HepG2 (cell line): ENCODE data around the gene RDM1. TPM values are rescaled to one million over a fixed set of nuclear protein-coding genes. Genes with fewer than 3 reads are reported as not detected.

Experiments used
- EED ChIP-seq: sonication (generic); formaldehyde crosslinking; IDR thresholded peaks from 2 replicates; pipeline ENCODE4 v1.5.0; 2020; ENCODE audit warnings: mild to moderate bottlenecking, missing genetic modification reagents
- HOXA7 ChIP-seq: sonication (generic); formaldehyde crosslinking; IDR thresholded peaks from 2 replicates; pipeline ENCODE4 v1.8.1; 2022; ENCODE audit warnings: mild to moderate bottlenecking, missing genetic modification reagents, moderate library complexity
- MEF2D ChIP-seq: sonication (generic); formaldehyde crosslinking; IDR thresholded peaks from 2 replicates; pipeline ENCODE4 v1.5.1; 2020; ENCODE audit warnings: mild to moderate bottlenecking, missing genetic modification reagents
- MYNN ChIP-seq: sonication (generic); formaldehyde crosslinking; IDR thresholded peaks from 2 replicates; pipeline ENCODE4 v1.4.0; 2020; ENCODE audit warnings: mild to moderate bottlenecking, low read depth, missing genetic modification reagents
- MZF1 ChIP-seq: sonication (generic); formaldehyde crosslinking; IDR thresholded peaks from 2 replicates; pipeline ENCODE4 v1.8.1; 2023; ENCODE audit warnings: mild to moderate bottlenecking, missing genetic modification reagents, borderline replicate concordance
- SIN3B ChIP-seq: fragments of 150-350 bp; IDR thresholded peaks from 2 replicates; pipeline ENCODE4 v1.6.1; 2014; ENCODE audit warnings: low read length
- SRF ChIP-seq: IDR thresholded peaks from 2 replicates; pipeline ENCODE4 v1.6.1; 2011; ENCODE audit warnings: mild to moderate bottlenecking, low read depth, low read length, moderate library complexity
- TCF7 ChIP-seq: sonication (generic); IDR thresholded peaks from 2 replicates; pipeline ENCODE4 v1.6.1; 2016; ENCODE audit warnings: antibody characterized with exemption, low read depth
- ZNF317 ChIP-seq: sonication (generic); formaldehyde crosslinking; IDR thresholded peaks from 2 replicates; pipeline ENCODE4 v1.5.0; 2020; ENCODE audit warnings: mild to moderate bottlenecking, missing genetic modification reagents
- ZNF543 ChIP-seq: sonication (generic); formaldehyde crosslinking; IDR thresholded peaks from 2 replicates; pipeline ENCODE4 v1.4.0; 2020; ENCODE audit warnings: mild to moderate bottlenecking, missing genetic modification reagents
- ZNF569 ChIP-seq: sonication (generic); formaldehyde crosslinking; IDR thresholded peaks from 2 replicates; pipeline ENCODE4 v1.5.0; 2020; ENCODE audit warnings: mild to moderate bottlenecking, missing genetic modification reagents, moderate library complexity, borderline replicate concordance
- ZNF652 ChIP-seq: IDR thresholded peaks from 2 replicates; pipeline ENCODE4 v1.6.1; 2016; ENCODE audit warnings: low read depth, borderline replicate concordance
- ZNF83 ChIP-seq: sonication (generic); formaldehyde crosslinking; IDR thresholded peaks from 2 replicates; pipeline ENCODE4 v1.4.0; 2020; ENCODE audit warnings: missing genetic modification reagents, mild to moderate bottlenecking, borderline replicate concordance
- ZSCAN12 ChIP-seq: sonication (generic); formaldehyde crosslinking; IDR thresholded peaks from 2 replicates; pipeline ENCODE4 v1.9.0; 2021; ENCODE audit warnings: mild to moderate bottlenecking, missing genetic modification reagents
- polyA plus RNA-seq, 8 experiments: library from polyadenylated mRNA; depleted of rRNA in 3 of 8; stranded (reverse) in 7 of 8; unstranded in 1 of 8; fragments of >200 nt; fragmentation: Illumina TruSeq in 4 of 8; extraction: Trizol in 4 of 8; gene quantifications; 2 replicates each; pipeline versions ENCODE4 v1.2.1 to v1.2.3, GENCODE V29; 2011 to 2016; ENCODE audit warnings: low read depth in 4 of 8, missing spikeins in 1 of 8, mixed read lengths in 1 of 8; ENCODE audit not compliant: insufficient read depth in 1 of 8
- total RNA-seq, 5 experiments: library from RNA; depleted of rRNA; stranded (reverse); fragments of >200 nt; fragmentation: Illumina TruSeq; extraction: Trizol; gene quantifications; 2 replicates each; pipeline ENCODE4 v1.2.3, GENCODE V29; 2016; ENCODE audit warnings: low read depth in 1 of 5
- TF ChIP-seq, protein P1 (sequence below): sonication (generic); formaldehyde crosslinking; IDR thresholded peaks from 2 replicates; pipeline ENCODE4 v1.5.0; 2020; ENCODE audit warnings: mild to moderate bottlenecking, missing genetic modification reagents, borderline replicate concordance
- TF ChIP-seq, protein P2 (sequence below): sonication (generic); formaldehyde crosslinking; IDR thresholded peaks from 2 replicates; pipeline ENCODE4 v1.4.0; 2020; ENCODE audit warnings: missing genetic modification reagents

Gene RDM1
- total and polyA plus RNA-seq, 2 of the 13 experiments (the other 11 are each of a cell fraction or from before 2014, with no cell fraction given) = 0.28 to 0.40 TPM

DNA sequence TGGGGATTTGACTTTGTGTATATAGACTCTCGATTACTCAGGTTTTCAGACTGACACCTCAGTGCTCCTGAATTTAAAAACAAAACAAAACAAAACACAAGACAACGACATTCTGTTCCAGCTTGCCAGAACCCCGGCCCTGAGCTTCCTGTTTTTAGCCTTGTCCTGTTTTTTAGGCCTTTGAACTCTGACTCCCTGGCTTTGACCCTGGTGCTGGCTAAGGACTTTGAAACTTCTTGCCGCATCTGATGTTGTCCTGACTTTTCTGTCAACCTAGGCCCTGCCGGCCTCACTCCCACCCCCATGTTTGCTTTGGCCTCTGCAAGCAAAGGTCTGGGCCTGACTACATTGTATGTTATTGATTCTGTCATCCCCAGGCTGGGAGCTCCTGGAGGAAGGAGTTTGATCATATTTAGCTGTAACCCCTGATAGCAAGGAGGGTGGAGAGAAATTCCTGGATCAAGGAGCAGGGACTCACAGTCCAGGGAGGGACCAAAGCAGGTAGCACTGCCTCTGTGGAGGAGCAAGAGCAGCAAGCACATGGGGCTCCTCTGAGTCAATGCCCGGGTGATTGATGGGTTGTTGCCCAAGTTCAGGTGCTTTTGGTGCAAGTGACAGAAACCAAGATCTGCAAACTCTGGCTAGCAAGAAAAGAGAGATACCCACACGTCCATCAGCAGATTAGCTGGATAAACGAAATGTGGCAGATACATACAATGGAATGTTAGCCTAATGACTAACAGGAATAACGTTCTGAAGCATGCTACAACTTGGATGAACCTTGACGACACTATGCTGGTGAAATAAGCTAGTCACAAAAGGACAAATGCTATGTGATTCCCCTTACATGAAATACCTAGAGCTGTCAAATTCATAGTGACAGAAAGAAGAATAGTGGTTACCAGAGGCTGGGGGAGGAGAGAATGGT, 43.0 kb upstream of the RDM1 start (continued):
- TF ChIP-seq, protein P1, sequence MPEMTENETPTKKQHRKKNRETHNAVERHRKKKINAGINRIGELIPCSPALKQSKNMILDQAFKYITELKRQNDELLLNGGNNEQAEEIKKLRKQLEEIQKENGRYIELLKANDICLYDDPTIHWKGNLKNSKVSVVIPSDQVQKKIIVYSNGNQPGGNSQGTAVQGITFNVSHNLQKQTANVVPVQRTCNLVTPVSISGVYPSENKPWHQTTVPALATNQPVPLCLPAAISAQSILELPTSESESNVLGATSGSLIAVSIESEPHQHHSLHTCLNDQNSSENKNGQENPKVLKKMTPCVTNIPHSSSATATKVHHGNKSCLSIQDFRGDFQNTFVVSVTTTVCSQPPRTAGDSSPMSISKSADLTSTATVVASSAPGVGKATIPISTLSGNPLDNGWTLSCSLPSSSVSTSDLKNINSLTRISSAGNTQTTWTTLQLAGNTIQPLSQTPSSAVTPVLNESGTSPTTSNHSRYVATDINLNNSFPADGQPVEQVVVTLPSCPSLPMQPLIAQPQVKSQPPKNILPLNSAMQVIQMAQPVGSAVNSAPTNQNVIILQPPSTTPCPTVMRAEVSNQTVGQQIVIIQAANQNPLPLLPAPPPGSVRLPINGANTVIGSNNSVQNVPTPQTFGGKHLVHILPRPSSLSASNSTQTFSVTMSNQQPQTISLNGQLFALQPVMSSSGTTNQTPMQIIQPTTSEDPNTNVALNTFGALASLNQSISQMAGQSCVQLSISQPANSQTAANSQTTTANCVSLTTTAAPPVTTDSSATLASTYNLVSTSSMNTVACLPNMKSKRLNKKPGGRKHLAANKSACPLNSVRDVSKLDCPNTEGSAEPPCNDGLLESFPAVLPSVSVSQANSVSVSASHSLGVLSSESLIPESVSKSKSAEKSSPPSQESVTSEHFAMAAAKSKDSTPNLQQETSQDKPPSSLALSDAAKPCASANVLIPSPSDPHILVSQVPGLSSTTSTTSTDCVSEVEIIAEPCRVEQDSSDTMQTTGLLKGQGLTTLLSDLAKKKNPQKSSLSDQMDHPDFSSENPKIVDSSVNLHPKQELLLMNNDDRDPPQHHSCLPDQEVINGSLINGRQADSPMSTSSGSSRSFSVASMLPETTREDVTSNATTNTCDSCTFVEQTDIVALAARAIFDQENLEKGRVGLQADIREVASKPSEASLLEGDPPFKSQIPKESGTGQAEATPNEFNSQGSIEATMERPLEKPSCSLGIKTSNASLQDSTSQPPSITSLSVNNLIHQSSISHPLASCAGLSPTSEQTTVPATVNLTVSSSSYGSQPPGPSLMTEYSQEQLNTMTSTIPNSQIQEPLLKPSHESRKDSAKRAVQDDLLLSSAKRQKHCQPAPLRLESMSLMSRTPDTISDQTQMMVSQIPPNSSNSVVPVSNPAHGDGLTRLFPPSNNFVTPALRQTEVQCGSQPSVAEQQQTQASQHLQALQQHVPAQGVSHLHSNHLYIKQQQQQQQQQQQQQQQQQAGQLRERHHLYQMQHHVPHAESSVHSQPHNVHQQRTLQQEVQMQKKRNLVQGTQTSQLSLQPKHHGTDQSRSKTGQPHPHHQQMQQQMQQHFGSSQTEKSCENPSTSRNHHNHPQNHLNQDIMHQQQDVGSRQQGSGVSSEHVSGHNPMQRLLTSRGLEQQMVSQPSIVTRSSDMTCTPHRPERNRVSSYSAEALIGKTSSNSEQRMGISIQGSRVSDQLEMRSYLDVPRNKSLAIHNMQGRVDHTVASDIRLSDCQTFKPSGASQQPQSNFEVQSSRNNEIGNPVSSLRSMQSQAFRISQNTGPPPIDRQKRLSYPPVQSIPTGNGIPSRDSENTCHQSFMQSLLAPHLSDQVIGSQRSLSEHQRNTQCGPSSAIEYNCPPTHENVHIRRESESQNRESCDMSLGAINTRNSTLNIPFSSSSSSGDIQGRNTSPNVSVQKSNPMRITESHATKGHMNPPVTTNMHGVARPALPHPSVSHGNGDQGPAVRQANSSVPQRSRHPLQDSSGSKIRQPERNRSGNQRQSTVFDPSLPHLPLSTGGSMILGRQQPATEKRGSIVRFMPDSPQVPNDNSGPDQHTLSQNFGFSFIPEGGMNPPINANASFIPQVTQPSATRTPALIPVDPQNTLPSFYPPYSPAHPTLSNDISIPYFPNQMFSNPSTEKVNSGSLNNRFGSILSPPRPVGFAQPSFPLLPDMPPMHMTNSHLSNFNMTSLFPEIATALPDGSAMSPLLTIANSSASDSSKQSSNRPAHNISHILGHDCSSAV (CRISPR knock-in tag) = no peak
- TF ChIP-seq, protein P2, sequence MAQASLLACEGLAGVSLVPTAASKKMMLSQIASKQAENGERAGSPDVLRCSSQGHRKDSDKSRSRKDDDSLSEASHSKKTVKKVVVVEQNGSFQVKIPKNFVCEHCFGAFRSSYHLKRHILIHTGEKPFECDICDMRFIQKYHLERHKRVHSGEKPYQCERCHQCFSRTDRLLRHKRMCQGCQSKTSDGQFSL (CRISPR knock-in tag) = no peak
- TF ChIP-seq HOXA7 (CRISPR knock-in tag) (no peak), MZF1 (CRISPR knock-in tag) (no peak), TCF7 (peak; percentile 94), MEF2D (peak; percentile 72; the same call in 1 of the 2 replicates), ZNF317 (CRISPR knock-in tag) (peak; percentile 21; the same call in 1 of the 2 replicates), ZSCAN12 (CRISPR knock-in tag) (no peak), ZNF543 (no peak), EED (CRISPR knock-in tag) (no peak), ZNF569 (CRISPR knock-in tag) (no peak), SRF (no peak), ZNF652 (peak; percentile 78), SIN3B (peak; percentile 23; the same call in 1 of the 2 replicates), ZNF83 (CRISPR knock-in tag) (no peak), MYNN (CRISPR knock-in tag) (no peak)
